AG04450 (cell line): ENCODE data around the gene CCDC47. TPM values are rescaled to one million over a fixed set of nuclear protein-coding genes. Genes with fewer than 3 reads are reported as not detected.

ENCODE experiments used
- CTCF ChIA-PET: fragments of 300-600, 350-600 bp; formaldehyde crosslinking; extraction: SDS; loops from one replicate; lab custom pipeline; 2022; ENCODE audit warnings: antibody characterized with exemption, inconsistent platforms; lab: Charles Lee
- POLR2A ChIA-PET: fragments of 350-600 bp; formaldehyde crosslinking; extraction: SDS; loops from one replicate; lab custom pipeline; 2021; ENCODE audit warnings: antibody characterized with exemption, inconsistent platforms; lab: Yijun Ruan, JAX
- DNase-seq: peaks from one replicate; pipeline ENCODE4 v3.0.0-alpha.2; 2011; ENCODE audit warnings: low read depth, low spot score
- H3K27ac ChIP-seq: one replicate; pipeline ENCODE4 v1.5.1; 2012; ENCODE audit warnings: low read depth, low read length, control low read depth
- H3K27me3 ChIP-seq: one replicate; pipeline ENCODE4 v1.6.0; 2012; ENCODE audit warnings: low read length; ENCODE audit not compliant: control insufficient read depth, insufficient read depth
- H3K4me3 ChIP-seq: 2 replicates; pipeline ENCODE4 v1.5.1; 2011; ENCODE audit warnings: mild to moderate bottlenecking, low read depth, low read length, control low read depth
- H3K9me3 ChIP-seq: 2 replicates; pipeline ENCODE4 v1.5.1; 2012; ENCODE audit warnings: low read length; ENCODE audit not compliant: control insufficient read depth, insufficient read depth
- CTCF ChIP-seq: IDR thresholded peaks from 2 replicates; pipeline ENCODE4 v1.5.1; 2011; ENCODE audit warnings: low read depth, low read length, control low read depth, inconsistent platforms
- polyA plus RNA-seq: library from polyadenylated mRNA; depleted of rRNA; stranded (reverse); fragments of >200 nt; gene quantifications from 2 replicates; pipeline ENCODE4 v1.2.3, GENCODE V29; 2011

CCDC47 gene
- polyA plus RNA-seq, 1 experiment: 68.9 TPM

GRCh38 chr17:63775420-63775819, 2.0 kb upstream of the CCDC47 start:
- ChIA-PET CTCF (interaction anchor here (1.2 to 1.7 kb wide), 2 partner anchors 60 to 350 kb away, joined by 3 to 5 read pairs; no protein-coding TSS in a partner anchor), POLR2A (interaction anchor here (0.6 to 1.6 kb wide), 3 partner anchors 29 to 74 kb away, joined by 4 to 7 read pairs (median 4); partner anchors contain the start of gene SMARCD2)
- no peak for DNase-seq
- Histone ChIP-seq H3K27ac (no peak overlapping the region), H3K4me3 (peak overlapping the region; percentile 65), H3K27me3 (no peaks in the 10 kb centered on the region), H3K9me3 (no peaks in the 10 kb centered on the region)
- TF ChIP-seq CTCF: no peak

- Histone ChIP-seq H3K27me3 (no peaks in the 10 kb centered on the region), H3K9me3 (no peaks in the 10 kb centered on the region), H3K27ac (no peak overlapping the region), H3K4me3 (peak overlapping the region; percentile 65)
- no peak for DNase-seq
- no peak for TF ChIP-seq CTCF
- ChIA-PET CTCF (interaction anchor here (1.2 to 1.7 kb wide), 2 partner anchors 60 to 349 kb away, joined by 3 to 5 read pairs; no protein-coding TSS in a partner anchor), POLR2A (interaction anchor here (0.6 to 2.0 kb wide), 7 partner anchors 9 to 75 kb away, joined by 3 to 7 read pairs (median 5); partner anchors contain the start of genes PSMC5 and SMARCD2)
These were observed 1.5 kb upstream of the CCDC47 start for GRCh38 chr17:63774969-63775265.

GRCh38 chr17:63774141-63774968, 958 bp upstream of the CCDC47 start, which contains the start of gene DDX42:
Gene DDX42, plus strand, starts transcription at chr17:63774170. Its CDS starts 12,880 bp downstream, at chr17:63787050.
- CTCF ChIA-PET: interaction anchor here (1.2 to 1.3 kb wide), 2 partner anchors 25 to 61 kb away, joined by 3 read pairs; no protein-coding TSS in a partner anchor
- POLR2A ChIA-PET: interaction anchor here (0.6 to 2.0 kb wide), 21 partner anchors 8 to 731 kb away, joined by 3 to 12 read pairs (median 5); partner anchors contain the start of genes CEP95, DDX5, FTSJ3 and PSMC5
- Histone ChIP-seq H3K9me3 (no peaks in the 10 kb centered on the region), H3K4me3 (peak within 1 kb of the TSS; percentile 65), H3K27ac (peak within 1 kb of the TSS; percentile 99), H3K27me3 (no peaks in the 10 kb centered on the region)
- TF ChIP-seq CTCF: 0 out of 2 replicates have a peak, but pooled peaks have one; percentile 22
- DNase-seq: no peak

- no peaks in the 10 kb centered on the region for H3K27me3 ChIP-seq
- ChIA-PET POLR2A (interaction anchor here (0.9 to 2.0 kb wide), 16 partner anchors 8 to 733 kb away, joined by 3 to 12 read pairs (median 4); partner anchors contain the start of genes CEP95, DDX5, MAP3K3 and SMARCD2), CTCF (interaction anchor here (0.7 to 1.7 kb wide), 3 partner anchors 9 to 23 kb away, joined by 3 read pairs; no protein-coding TSS in a partner anchor)
- TF ChIP-seq CTCF: no peak
- no peaks in the 10 kb centered on the region for H3K9me3 ChIP-seq
- H3K27ac ChIP-seq: peak overlapping the region; percentile 99
- H3K4me3 ChIP-seq: peak overlapping the region; percentile 65
- no peak for DNase-seq
These were observed 561 bp downstream of the CCDC47 start for GRCh38 chr17:63772801-63773271.
